ENCODE results near the gene ELMO1. TPM values are rescaled to one million over a fixed set of nuclear protein-coding genes. Genes with fewer than 3 reads are reported as not detected.

The ELMO1 gene
- total RNA-seq, 1 donor from 2014 or later = 110 TPM

GRCh38 chr7:37062560-37062859 is 386.2 kb downstream of the ELMO1 start:
- DNase-seq = no peak
- Mint-ChIP-seq H3K27me3 (no peaks in the 10 kb centered on the region), H3K9me3 (peaks cover 8% of the 10 kb centered on the region), H3K4me3 (no peak overlapping the region), H3K36me3 (ENCODE audit: low read depth) (peaks cover 24% of the 10 kb centered on the region), H3K27ac (no peak overlapping the region), H3K4me1 (peaks cover 23% of the 10 kb centered on the region)
- intact Hi-C loops (cut with micrococcal nuclease) = loop anchor here (10.0 kb wide), 1 partner anchor 302 kb away; no protein-coding TSS in a partner anchor

- Mint-ChIP-seq H3K27me3 (no peaks in the 10 kb centered on the region), H3K4me1 (peaks cover 23% of the 10 kb centered on the region), H3K4me3 (no peak overlapping the region), H3K27ac (no peak overlapping the region), H3K9me3 (peaks cover 8% of the 10 kb centered on the region), H3K36me3 (ENCODE audit: low read depth) (peaks cover 28% of the 10 kb centered on the region)
- intact Hi-C loops (cut with micrococcal nuclease) = loop anchor here (10.0 kb wide), 1 partner anchor 303 kb away; no protein-coding TSS in a partner anchor
- DNase-seq = no peak
Observed at GRCh38 chr7:37061849-37062559, 386.7 kb downstream of the ELMO1 start.

GRCh38 chr7:37056234-37056912 is 392.3 kb downstream of the ELMO1 start:
- intact Hi-C loops (cut with micrococcal nuclease) = no loop called here
- no peak for DNase-seq
- Mint-ChIP-seq H3K27ac (no peak overlapping the region), H3K9me3 (peaks cover 3% of the 10 kb centered on the region), H3K36me3 (ENCODE audit: low read depth) (peaks cover 27% of the 10 kb centered on the region), H3K4me1 (no peaks in the 10 kb centered on the region), H3K27me3 (no peaks in the 10 kb centered on the region), H3K4me3 (no peak overlapping the region)

- no peak overlapping the region for H3K27ac Mint-ChIP-seq
- no peak for DNase-seq
- peaks cover 2% of the 10 kb centered on the region for H3K4me1 Mint-ChIP-seq
- peaks cover 8% of the 10 kb centered on the region for H3K9me3 Mint-ChIP-seq
- H3K27me3 Mint-ChIP-seq = no peaks in the 10 kb centered on the region
- intact Hi-C loops (cut with micrococcal nuclease) = no loop called here
- H3K4me3 Mint-ChIP-seq = no peak overlapping the region
- H3K36me3 Mint-ChIP-seq (ENCODE audit: low read depth) = peaks cover 21% of the 10 kb centered on the region
Observed at GRCh38 chr7:37054624-37055241, 393.9 kb downstream of the ELMO1 start.

- Mint-ChIP-seq H3K9me3 (peaks cover 8% of the 10 kb centered on the region), H3K36me3 (ENCODE audit: low read depth) (peaks cover 21% of the 10 kb centered on the region), H3K27ac (no peak overlapping the region), H3K4me3 (no peak overlapping the region), H3K27me3 (no peaks in the 10 kb centered on the region), H3K4me1 (peaks cover 2% of the 10 kb centered on the region)
- intact Hi-C loops (cut with micrococcal nuclease) = no loop called here
- DNase-seq = peak; percentile 77
Observed at GRCh38 chr7:37052705-37053104, 396.0 kb downstream of the ELMO1 start.

- no peaks in the 10 kb centered on the region for H3K27me3 Mint-ChIP-seq
- peaks cover 13% of the 10 kb centered on the region for H3K36me3 Mint-ChIP-seq (ENCODE audit: low read depth)
- intact Hi-C loops (cut with micrococcal nuclease) = no loop called here
- no peak overlapping the region for H3K27ac Mint-ChIP-seq
- peaks cover 4% of the 10 kb centered on the region for H3K4me1 Mint-ChIP-seq
- H3K4me3 Mint-ChIP-seq = no peak overlapping the region
- no peak for DNase-seq
- H3K9me3 Mint-ChIP-seq = peaks cover 8% of the 10 kb centered on the region
Observed at GRCh38 chr7:37050801-37051200, 397.9 kb downstream of the ELMO1 start.

- peaks cover 7% of the 10 kb centered on the region for H3K4me1 Mint-ChIP-seq
- DNase-seq = no peak
- H3K27me3 Mint-ChIP-seq = no peaks in the 10 kb centered on the region
- peaks cover 9% of the 10 kb centered on the region for H3K36me3 Mint-ChIP-seq (ENCODE audit: low read depth)
- H3K9me3 Mint-ChIP-seq = peaks cover 4% of the 10 kb centered on the region
- intact Hi-C loops (cut with micrococcal nuclease) = no loop called here
- no peak overlapping the region for H3K4me3 Mint-ChIP-seq
- no peak overlapping the region for H3K27ac Mint-ChIP-seq
Observed at GRCh38 chr7:37048674-37049073, 400.0 kb downstream of the ELMO1 start.

- intact Hi-C loops (cut with micrococcal nuclease) = no loop called here
- Mint-ChIP-seq H3K27me3 (no peaks in the 10 kb centered on the region), H3K27ac (no peak overlapping the region), H3K4me3 (no peak overlapping the region), H3K36me3 (ENCODE audit: low read depth) (peaks cover 9% of the 10 kb centered on the region), H3K9me3 (peaks cover 4% of the 10 kb centered on the region), H3K4me1 (peaks cover 7% of the 10 kb centered on the region)
- no peak for DNase-seq
Observed at GRCh38 chr7:37047260-37047659, 401.4 kb downstream of the ELMO1 start.

GRCh38 chr7:37046531-37047079 is 402.1 kb downstream of the ELMO1 start:
- no peak for DNase-seq
- peaks cover 7% of the 10 kb centered on the region for H3K36me3 Mint-ChIP-seq (ENCODE audit: low read depth)
- no peak overlapping the region for H3K27ac Mint-ChIP-seq
- H3K27me3 Mint-ChIP-seq = no peaks in the 10 kb centered on the region
- peaks cover 7% of the 10 kb centered on the region for H3K4me1 Mint-ChIP-seq
- peaks cover 4% of the 10 kb centered on the region for H3K9me3 Mint-ChIP-seq
- intact Hi-C loops (cut with micrococcal nuclease) = no loop called here
- no peak overlapping the region for H3K4me3 Mint-ChIP-seq

GRCh38 chr7:37045681-37046179 is 402.9 kb downstream of the ELMO1 start:
- Mint-ChIP-seq H3K36me3 (ENCODE audit: low read depth) (peaks cover 10% of the 10 kb centered on the region), H3K9me3 (peaks cover under 1% of the 10 kb centered on the region), H3K4me3 (no peak overlapping the region), H3K4me1 (peaks cover 5% of the 10 kb centered on the region), H3K27ac (no peak overlapping the region), H3K27me3 (no peaks in the 10 kb centered on the region)
- DNase-seq = no peak
- intact Hi-C loops (cut with micrococcal nuclease) = no loop called here

- peaks cover 5% of the 10 kb centered on the region for H3K4me1 Mint-ChIP-seq
Observed at GRCh38 chr7:37041461-37041860, 407.2 kb downstream of the ELMO1 start.

GRCh38 chr7:37040330-37040729 is 408.3 kb downstream of the ELMO1 start:
- intact Hi-C loops (cut with micrococcal nuclease) = no loop called here
- no peak overlapping the region for H3K4me3 Mint-ChIP-seq
- H3K27ac Mint-ChIP-seq = no peak overlapping the region
- peaks cover 2% of the 10 kb centered on the region for H3K4me1 Mint-ChIP-seq
- DNase-seq = no peak
- no peaks in the 10 kb centered on the region for H3K27me3 Mint-ChIP-seq
- peaks cover 7% of the 10 kb centered on the region for H3K9me3 Mint-ChIP-seq
- H3K36me3 Mint-ChIP-seq (ENCODE audit: low read depth) = peaks cover 35% of the 10 kb centered on the region

More at GRCh38 chr7:37041461-37041860, 407.2 kb downstream of the ELMO1 start:
- no peak for DNase-seq
- no peaks in the 10 kb centered on the region for H3K27me3 Mint-ChIP-seq
- H3K27ac Mint-ChIP-seq = no peak overlapping the region
- no peak overlapping the region for H3K4me3 Mint-ChIP-seq
- peaks cover 7% of the 10 kb centered on the region for H3K9me3 Mint-ChIP-seq
- intact Hi-C loops (cut with micrococcal nuclease) = no loop called here
- peaks cover 33% of the 10 kb centered on the region for H3K36me3 Mint-ChIP-seq (ENCODE audit: low read depth)

GRCh38 chr7:37039131-37039749 is 409.4 kb downstream of the ELMO1 start:
- Mint-ChIP-seq H3K4me3 (no peak overlapping the region), H3K9me3 (peaks cover 7% of the 10 kb centered on the region), H3K4me1 (peaks cover 2% of the 10 kb centered on the region), H3K36me3 (ENCODE audit: low read depth) (peaks cover 37% of the 10 kb centered on the region), H3K27ac (no peak overlapping the region), H3K27me3 (no peaks in the 10 kb centered on the region)
- intact Hi-C loops (cut with micrococcal nuclease) = no loop called here
- DNase-seq = no peak

Measured in activated CD4-positive, alpha-beta T cell treated with anti-CD3 and anti-CD28 coated beads, Interleukin-2, amount 10 ng/mL, durations not matched to agents 24 days and 14 days (primary cell).